Mesendoderm (in vitro differentiated cells): Measurements from ENCODE around the gene LAPTM5.

Experiments
- DNase-seq: peaks from one replicate; pipeline ENCODE4 v3.0.0; 2013
- H2AK5ac ChIP-seq: 2 replicates; pipeline ENCODE4 v1.6.1; 2013; ENCODE audit warnings: low read length, inconsistent platforms
- H2BK120ac ChIP-seq: 2 replicates; pipeline ENCODE4 v1.6.1; 2013; ENCODE audit warnings: low read depth, mild to moderate bottlenecking, low read length, moderate library complexity, mixed read lengths
- H2BK15ac ChIP-seq: replicated peaks from 2 replicates; pipeline ENCODE4 v1.6.1; 2013; ENCODE audit warnings: low read depth, mild to moderate bottlenecking, moderate library complexity
- H2BK5ac ChIP-seq: 2 replicates; pipeline ENCODE4 v1.6.1; 2013; ENCODE audit warnings: low read length, inconsistent platforms
- H3K18ac ChIP-seq: 2 replicates; pipeline ENCODE4 v1.6.1; 2013; ENCODE audit warnings: mild to moderate bottlenecking, low read length, mixed read lengths
- H3K23ac ChIP-seq: one replicate; pipeline ENCODE4 v1.6.1; 2013; ENCODE audit warnings: low read length
- H3K27ac ChIP-seq: 2 replicates; pipeline ENCODE4 v1.5.1; 2013; ENCODE audit warnings: low read depth, mild to moderate bottlenecking, inconsistent platforms, low read length, moderate library complexity
- H3K27me3 ChIP-seq: 2 replicates; pipeline ENCODE4 v1.6.1; 2013; ENCODE audit warnings: low read length, control low read depth, mild to moderate bottlenecking, inconsistent platforms; ENCODE audit not compliant: insufficient read depth, poor library complexity
- H3K36me3 ChIP-seq: 2 replicates; pipeline ENCODE4 v1.6.1; 2013; ENCODE audit warnings: low read length, inconsistent platforms; ENCODE audit not compliant: control insufficient read depth, insufficient read depth
- H3K4ac ChIP-seq: one replicate; pipeline ENCODE4 v1.6.1; 2013; ENCODE audit warnings: low read depth, mild to moderate bottlenecking, low read length, moderate library complexity
- H3K4me1 ChIP-seq: 2 replicates; pipeline ENCODE4 v1.6.1; 2013; ENCODE audit warnings: low read depth, low read length, inconsistent platforms; ENCODE audit not compliant: control insufficient read depth
- H3K4me2 ChIP-seq: 2 replicates; pipeline ENCODE4 v1.6.1; 2013; ENCODE audit warnings: low read length
- H3K4me3 ChIP-seq: 2 replicates; pipeline ENCODE4 v1.5.1; 2013; ENCODE audit warnings: mild to moderate bottlenecking, low read length
- H3K56ac ChIP-seq: one replicate; pipeline ENCODE4 v1.6.1; 2013; ENCODE audit warnings: low read length
- H3K79me1 ChIP-seq: 2 replicates; pipeline ENCODE4 v1.6.1; 2013; ENCODE audit warnings: low read length, inconsistent platforms
- H3K79me2 ChIP-seq: 2 replicates; pipeline ENCODE4 v1.6.1; 2013; ENCODE audit warnings: mild to moderate bottlenecking, low read length; ENCODE audit not compliant: control insufficient read depth, insufficient read depth
- H3K9ac ChIP-seq: 2 replicates; pipeline ENCODE4 v1.6.1; 2013; ENCODE audit warnings: low read length, inconsistent platforms
- H4K5ac ChIP-seq: one replicate; pipeline ENCODE4 v1.6.1; 2013; ENCODE audit warnings: low read length
- H4K8ac ChIP-seq: one replicate; pipeline ENCODE4 v1.6.1; 2013; ENCODE audit warnings: low read depth, mild to moderate bottlenecking, control low read depth, low read length, moderate library complexity
- WGBS: extraction: QIAGEN DNeasy Blood & Tissue Kit; methylation state at CpG from one replicate; pipeline ENCODE4 v1.1.7; 2013; ENCODE audit warnings: low lambda C conversion rate, missing lambda C conversion rate; ENCODE audit not compliant: insufficient coverage; ENCODE audit errors: extremely low coverage; 5-methylcytosine and 5-hydroxymethylcytosine counted together

The LAPTM5 gene

GRCh38 chr1:30756545-30757351 lies 826 bp downstream of the LAPTM5 start:
- Histone ChIP-seq H3K4me3 (no peak overlapping the region), H3K4me1 (no peaks in the 10 kb centered on the region), H4K5ac (no peak overlapping the region), H3K4me2 (no peak overlapping the region), H3K36me3 (no peaks in the 10 kb centered on the region), H3K27ac (no peak overlapping the region), H3K79me1 (no peaks in the 10 kb centered on the region), H2BK15ac (no peak overlapping the region), H3K9ac (no peak overlapping the region), H3K23ac (no peak overlapping the region), H3K56ac (no peak overlapping the region), H3K4ac (no peak overlapping the region), H2BK5ac (no peak overlapping the region), H3K18ac (no peak overlapping the region), H3K79me2 (no peaks in the 10 kb centered on the region), H2AK5ac (no peak overlapping the region), H4K8ac (no peak overlapping the region), H3K27me3 (no peaks in the 10 kb centered on the region), H2BK120ac (no peak overlapping the region)
- peak; percentile 68 for DNase-seq
- no CpG with 5 or more reads among the region's 17 CpGs for WGBS

- no peak overlapping the region for H2AK5ac ChIP-seq
These were observed 1.4 kb downstream of the LAPTM5 start for GRCh38 chr1:30756206-30756544.

DNA sequence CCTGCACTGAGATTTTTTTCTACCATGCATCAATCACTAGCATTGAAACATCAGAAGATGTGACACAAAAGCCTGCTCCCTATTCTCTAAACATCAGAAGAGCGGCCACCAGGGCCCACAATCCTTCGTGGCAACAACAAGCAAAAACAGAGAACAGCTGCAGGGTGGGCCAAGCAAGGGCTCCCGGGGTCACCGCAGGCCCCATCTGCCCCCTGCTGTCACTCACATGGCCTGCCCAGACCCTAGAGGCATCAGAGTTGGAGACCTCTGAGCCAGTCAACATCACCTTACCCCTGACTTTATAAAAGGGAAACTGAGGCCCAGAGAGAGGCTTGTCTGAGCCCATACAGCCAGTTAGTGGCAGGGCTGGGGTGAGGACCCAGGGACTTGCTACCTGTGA lies 1.8 kb downstream of the LAPTM5 start:
- no peak overlapping the region for H3K4ac ChIP-seq
- H3K27ac ChIP-seq, result no peak overlapping the region
- no peak overlapping the region for H2BK5ac ChIP-seq
- no peak overlapping the region for H4K8ac ChIP-seq
- no peak overlapping the region for H4K5ac ChIP-seq
- H3K18ac ChIP-seq, result no peak overlapping the region
- H2BK15ac ChIP-seq, result no peak overlapping the region
- H2BK120ac ChIP-seq, result no peak overlapping the region
- no CpG with 5 or more reads among the region's 4 CpGs for WGBS
- no peaks in the 10 kb centered on the region for H3K27me3 ChIP-seq
- no peaks in the 10 kb centered on the region for H3K4me1 ChIP-seq
- H3K79me2 ChIP-seq, result no peaks in the 10 kb centered on the region
- H3K36me3 ChIP-seq, result no peaks in the 10 kb centered on the region
- no peak overlapping the region for H3K23ac ChIP-seq
- DNase-seq, result no peak
- H3K4me3 ChIP-seq, result no peak overlapping the region
- H3K56ac ChIP-seq, result no peak overlapping the region
- H3K9ac ChIP-seq, result no peak overlapping the region
- H3K4me2 ChIP-seq, result no peak overlapping the region
- no peak overlapping the region for H2AK5ac ChIP-seq
- H3K79me1 ChIP-seq, result no peaks in the 10 kb centered on the region

More at GRCh38 chr1:30756206-30756544, 1.4 kb downstream of the LAPTM5 start:
- H3K4ac ChIP-seq, result no peak overlapping the region
- H3K4me1 ChIP-seq, result no peaks in the 10 kb centered on the region
- no peak overlapping the region for H4K8ac ChIP-seq
- H3K36me3 ChIP-seq, result no peaks in the 10 kb centered on the region
- no peak overlapping the region for H3K4me2 ChIP-seq
- no peaks in the 10 kb centered on the region for H3K27me3 ChIP-seq
- no peak overlapping the region for H3K4me3 ChIP-seq
- H3K79me1 ChIP-seq, result no peaks in the 10 kb centered on the region
- no peak overlapping the region for H2BK5ac ChIP-seq
- H2BK15ac ChIP-seq, result no peak overlapping the region
- no peak overlapping the region for H3K23ac ChIP-seq
- H4K5ac ChIP-seq, result no peak overlapping the region
- H3K18ac ChIP-seq, result no peak overlapping the region
- no peak overlapping the region for H2BK120ac ChIP-seq
- no peak overlapping the region for H3K56ac ChIP-seq
- no peak for DNase-seq
- WGBS, result no CpG with 5 or more reads among the region's 4 CpGs
- no peak overlapping the region for H3K9ac ChIP-seq
- H3K27ac ChIP-seq, result no peak overlapping the region
- no peaks in the 10 kb centered on the region for H3K79me2 ChIP-seq

GRCh38 chr1:30755334-30755733 lies 2.2 kb downstream of the LAPTM5 start:
- Histone ChIP-seq H3K27me3 (no peaks in the 10 kb centered on the region), H3K4me3 (no peak overlapping the region), H3K56ac (no peak overlapping the region), H2BK120ac (no peak overlapping the region), H4K5ac (no peak overlapping the region), H4K8ac (no peak overlapping the region), H3K4me2 (no peak overlapping the region), H2AK5ac (no peak overlapping the region), H3K4me1 (no peaks in the 10 kb centered on the region), H3K27ac (no peak overlapping the region), H3K4ac (no peak overlapping the region), H3K18ac (no peak overlapping the region), H3K79me2 (no peaks in the 10 kb centered on the region), H3K9ac (no peak overlapping the region), H3K23ac (no peak overlapping the region), H3K79me1 (no peaks in the 10 kb centered on the region), H2BK15ac (no peak overlapping the region), H3K36me3 (no peaks in the 10 kb centered on the region), H2BK5ac (no peak overlapping the region)
- DNase-seq, result no peak
- WGBS, result no CpG with 5 or more reads among the region's 6 CpGs

GRCh38 chr1:30754684-30755171 lies 2.8 kb downstream of the LAPTM5 start:
- Histone ChIP-seq H3K27me3 (no peaks in the 10 kb centered on the region), H2BK120ac (no peak overlapping the region)
- no CpG with 5 or more reads among the region's 9 CpGs for WGBS

More at GRCh38 chr1:30754684-30755171, 2.8 kb downstream of the LAPTM5 start:
- Histone ChIP-seq H3K4me1 (no peaks in the 10 kb centered on the region), H3K18ac (no peak overlapping the region), H4K5ac (no peak overlapping the region), H3K79me2 (no peaks in the 10 kb centered on the region), H3K23ac (no peak overlapping the region), H2AK5ac (no peak overlapping the region), H3K27ac (no peak overlapping the region), H2BK5ac (no peak overlapping the region), H3K36me3 (no peaks in the 10 kb centered on the region), H3K9ac (no peak overlapping the region), H3K4me3 (no peak overlapping the region), H3K56ac (no peak overlapping the region), H3K4ac (no peak overlapping the region), H4K8ac (no peak overlapping the region), H2BK15ac (no peak overlapping the region), H3K4me2 (no peak overlapping the region), H3K79me1 (no peaks in the 10 kb centered on the region)
- no peak for DNase-seq
